ENCODE results near the gene ZNF473.

ZNF473 gene

GRCh38 chr19:50003810-50004419 lies 21.9 kb upstream of the ZNF473 start:
- no peak for DNase-seq (ENCODE audit: low spot score)

DNA sequence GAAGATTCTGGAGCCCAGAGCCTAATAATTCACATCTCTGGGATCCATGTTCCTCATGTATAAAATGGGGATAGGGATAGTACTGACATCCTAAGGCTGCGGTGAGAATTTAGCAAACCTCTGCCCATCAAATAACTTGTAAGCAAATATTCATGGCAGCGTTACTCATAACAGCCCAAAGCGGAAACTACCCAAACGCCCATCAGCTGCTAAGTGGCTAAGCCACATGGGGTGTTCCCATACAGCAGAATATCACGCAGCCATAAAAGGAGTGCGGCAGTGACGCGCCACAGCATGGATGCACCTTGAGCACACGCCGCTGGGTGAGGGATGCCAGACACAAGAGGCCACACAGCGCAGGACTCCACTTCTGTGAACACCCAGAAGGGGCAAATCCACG lies 20.4 kb upstream of the ZNF473 start:
- DNase-seq (ENCODE audit: low spot score) = no peak

DNA sequence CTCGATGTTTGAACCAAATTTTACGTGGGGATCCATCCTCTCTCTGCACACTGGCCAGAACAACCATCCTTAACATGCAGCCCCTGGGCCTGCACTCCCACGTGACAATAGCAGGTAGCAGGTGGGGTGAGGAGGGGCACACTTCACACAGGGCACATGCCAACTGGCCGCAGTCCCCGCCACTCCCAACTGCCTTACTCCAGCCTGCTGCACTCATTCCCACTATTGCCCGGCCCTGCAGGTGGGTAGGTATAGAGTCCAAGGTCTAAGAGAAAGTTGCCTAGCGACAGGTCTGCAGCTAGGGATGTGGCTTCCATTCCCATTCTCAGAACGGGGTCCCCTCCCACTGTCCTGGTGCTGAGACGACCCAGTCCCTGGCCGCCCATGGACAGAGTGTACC lies 18.6 kb upstream of the ZNF473 start:
- DNase-seq (ENCODE audit: low spot score) = no peak

- no peak for DNase-seq (ENCODE audit: low spot score)
Observed at GRCh38 chr19:50007947-50008346, 17.9 kb upstream of the ZNF473 start.

- peak; percentile 33 for DNase-seq (ENCODE audit: low spot score)
Observed at GRCh38 chr19:50008532-50008931, 17.3 kb upstream of the ZNF473 start.

DNA sequence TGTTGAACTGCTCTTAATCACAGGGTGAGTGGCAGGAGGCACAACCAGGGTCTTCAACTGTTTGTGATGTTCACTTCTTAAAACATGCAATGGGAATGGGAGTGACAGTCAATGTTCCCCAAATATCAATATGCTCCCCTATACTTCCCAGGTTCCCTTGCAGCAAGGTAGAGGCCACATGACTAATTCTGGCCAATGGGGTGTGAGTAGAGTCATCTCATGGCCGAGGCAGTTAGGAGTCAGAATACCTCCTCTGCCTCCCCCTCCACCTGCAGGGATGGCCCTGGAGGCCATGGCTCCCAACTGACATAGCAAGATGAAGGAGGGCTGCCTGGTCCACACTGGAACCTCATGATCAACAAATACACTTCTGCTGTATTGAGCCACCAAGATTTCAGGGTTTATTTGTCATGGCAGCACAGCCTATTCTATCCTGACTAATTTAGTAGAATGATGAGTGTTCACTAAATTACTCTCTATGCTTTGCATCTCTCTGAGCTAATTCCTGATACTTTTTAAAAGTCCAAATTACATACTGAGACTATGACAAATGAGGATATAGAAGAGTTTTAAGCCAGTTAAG lies 9.5 kb upstream of the ZNF473 start:
- DNase-seq (ENCODE audit: low spot score) = no peak

DNA sequence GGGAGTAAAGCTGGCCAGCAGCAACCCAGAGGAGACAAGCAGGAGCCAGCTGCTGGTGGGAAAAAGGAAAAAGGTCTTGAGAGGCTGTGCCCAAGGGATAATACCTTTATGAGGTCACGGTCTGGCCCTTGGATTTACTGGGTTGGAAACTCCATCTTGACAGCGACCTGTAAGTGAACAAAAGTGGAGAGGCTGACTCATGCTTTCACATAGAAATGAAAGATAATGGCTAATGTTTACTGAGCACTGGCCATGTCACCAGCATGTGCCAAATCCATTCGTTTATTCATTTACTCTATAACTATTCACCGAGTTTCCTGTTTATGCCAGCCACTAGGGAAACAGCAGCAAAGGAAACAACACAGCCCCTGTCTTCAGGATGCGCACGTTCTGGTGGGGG lies 5.3 kb upstream of the ZNF473 start:
- DNase-seq (ENCODE audit: low spot score) = no peak

DNA sequence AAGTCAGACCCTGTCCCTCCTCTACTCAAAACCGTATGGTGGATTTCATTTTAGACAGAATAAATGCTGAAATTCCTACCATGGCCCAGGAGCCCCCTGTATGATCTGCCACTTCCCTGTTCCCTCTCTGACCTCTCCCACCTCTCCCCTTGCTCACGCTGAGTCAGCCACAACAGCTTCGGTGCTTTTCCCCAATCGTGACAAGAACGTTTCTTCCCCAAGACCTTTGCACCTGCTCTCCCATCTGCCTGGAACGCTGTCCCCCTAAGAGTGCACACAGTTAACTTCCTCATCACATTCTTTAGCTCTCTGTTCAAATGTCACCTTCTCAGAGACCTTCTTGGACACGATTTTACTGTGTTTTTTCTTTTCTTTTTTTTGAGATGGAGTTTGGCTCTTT lies 3.0 kb upstream of the ZNF473 start:
- DNase-seq (ENCODE audit: low spot score) = no peak

DNA sequence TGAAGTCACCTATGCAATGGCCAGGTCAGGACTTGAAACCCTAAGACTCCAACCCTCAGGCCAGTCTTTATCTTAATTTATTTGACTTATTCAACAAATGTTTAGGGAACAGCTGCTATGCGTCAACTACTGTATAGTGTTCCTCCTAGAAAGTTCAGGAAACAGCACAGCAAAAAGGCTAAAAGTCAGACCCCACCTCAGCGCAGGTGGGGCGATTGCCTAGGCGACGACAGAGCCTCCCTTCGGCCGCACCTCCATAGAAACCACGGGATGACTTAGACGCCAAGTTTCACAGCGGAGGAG lies 1.1 kb upstream of the ZNF473 start:
- DNase-seq (ENCODE audit: low spot score) = no peak

DNA sequence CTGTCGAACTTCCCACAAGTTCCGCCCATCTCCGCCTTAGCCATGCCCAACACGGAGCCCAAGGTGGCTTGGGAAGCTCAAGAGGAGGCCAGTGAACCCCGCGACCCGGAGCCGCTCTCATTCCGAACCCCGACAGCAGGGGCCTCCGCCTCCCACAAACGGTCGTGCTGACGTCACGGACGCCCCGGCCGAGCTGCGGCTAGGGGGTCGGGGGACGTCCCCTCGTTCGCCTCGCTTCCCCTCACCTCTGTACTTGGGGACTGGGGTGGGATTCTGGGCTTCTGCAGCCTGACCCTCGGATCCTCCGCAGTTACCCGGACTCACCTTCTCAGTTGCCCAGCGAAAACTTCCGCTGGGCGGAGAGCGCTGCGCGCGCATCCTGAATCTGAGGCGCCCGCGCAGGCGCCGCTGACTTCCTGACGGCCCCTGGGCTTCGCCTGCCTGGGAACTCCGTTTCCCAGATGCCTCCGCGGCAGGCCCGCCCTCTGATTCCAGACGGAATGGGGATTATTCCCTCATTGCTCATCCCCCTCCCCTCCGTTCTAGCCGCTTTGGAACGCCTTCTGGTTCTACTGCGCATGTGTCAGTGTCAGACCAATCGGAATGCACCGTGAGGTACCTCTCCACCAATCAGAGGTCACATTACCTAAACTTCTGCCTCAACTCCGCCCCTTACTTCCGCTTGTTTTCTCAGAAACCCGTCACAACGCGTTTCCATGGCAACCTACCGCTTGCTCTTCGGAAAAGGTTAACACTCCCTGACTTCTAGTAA lies 597 bp upstream of the ZNF473 start, which contains the start of gene VRK3:
Gene VRK3, minus strand, starts transcription at position 351 of the 772 bp plus-strand sequence. CDS start 9,210 bp downstream, outside the sequence.
- peak; percentile 92 for DNase-seq (ENCODE audit: low spot score)

DNA sequence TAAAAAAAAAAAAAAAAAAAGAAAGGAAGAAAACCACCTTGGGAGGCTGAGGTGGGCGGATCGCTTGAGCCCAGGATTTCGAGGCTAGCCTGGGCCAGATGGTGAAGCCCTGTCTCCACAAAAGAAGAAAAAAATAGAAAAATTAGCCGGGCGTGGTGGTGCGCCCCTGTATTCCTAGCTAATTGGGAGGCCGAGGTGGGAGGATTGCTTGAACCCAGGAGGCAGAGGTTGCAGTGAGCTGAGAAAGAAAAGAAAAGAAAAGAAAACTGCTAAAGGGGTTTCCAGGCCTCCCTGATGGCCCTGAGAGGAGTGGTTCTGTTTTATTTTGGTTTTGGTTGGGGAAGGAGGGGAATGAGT lies 723 bp downstream of the ZNF473 start:
- no peak for DNase-seq (ENCODE audit: low spot score)

GRCh38 chr19:50030225-50030624 lies 4.4 kb downstream of the ZNF473 start:
- no peak for DNase-seq (ENCODE audit: low spot score)

DNA sequence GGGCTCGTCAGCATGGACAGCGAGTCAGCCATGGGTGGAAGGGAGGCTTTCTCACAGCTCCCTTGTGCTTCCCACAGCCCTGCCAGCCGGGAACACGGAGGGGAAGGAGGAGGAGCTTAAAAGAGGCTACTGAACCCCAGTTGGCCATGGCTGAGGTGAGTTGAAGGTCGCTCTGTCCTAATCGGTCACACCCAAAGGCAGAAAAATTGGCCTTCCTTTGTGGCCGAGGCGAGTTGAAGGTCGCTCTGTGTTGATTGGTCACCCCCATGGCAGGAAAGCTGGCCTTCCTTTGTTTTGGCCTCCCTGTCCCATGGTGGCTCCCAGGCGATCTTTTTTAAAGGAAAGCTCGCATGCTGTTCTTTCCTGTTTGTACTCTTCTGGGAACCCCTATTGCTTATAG lies 5.1 kb downstream of the ZNF473 start:
- DNase-seq (ENCODE audit: low spot score) = no peak

DNA sequence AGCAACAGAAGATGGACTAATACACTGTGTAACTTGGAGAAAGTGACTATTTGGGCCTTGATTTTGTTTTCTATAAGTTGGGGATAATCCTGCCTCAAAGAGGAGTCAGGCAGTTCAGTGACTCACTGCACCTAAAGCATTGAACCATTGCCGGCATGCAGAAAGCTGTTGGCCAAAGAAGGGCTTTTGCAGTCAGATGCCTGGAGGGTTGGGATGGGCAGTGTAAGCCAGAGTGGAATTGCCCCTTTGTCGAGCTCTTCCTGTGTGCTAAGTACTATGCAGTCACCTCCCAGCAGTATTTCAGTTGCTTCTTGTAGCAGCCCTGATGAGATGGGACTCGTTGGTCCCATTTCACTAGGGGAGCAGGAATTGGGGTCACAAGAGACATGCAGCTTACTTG lies 11.1 kb downstream of the ZNF473 start:
- no peak for DNase-seq (ENCODE audit: low spot score)

GRCh38 chr19:50039968-50040367 lies 14.2 kb downstream of the ZNF473 start:
- DNase-seq (ENCODE audit: low spot score) = no peak

- no peak for DNase-seq (ENCODE audit: low spot score)
Observed at GRCh38 chr19:50040967-50041366, 15.2 kb downstream of the ZNF473 start.

DNA sequence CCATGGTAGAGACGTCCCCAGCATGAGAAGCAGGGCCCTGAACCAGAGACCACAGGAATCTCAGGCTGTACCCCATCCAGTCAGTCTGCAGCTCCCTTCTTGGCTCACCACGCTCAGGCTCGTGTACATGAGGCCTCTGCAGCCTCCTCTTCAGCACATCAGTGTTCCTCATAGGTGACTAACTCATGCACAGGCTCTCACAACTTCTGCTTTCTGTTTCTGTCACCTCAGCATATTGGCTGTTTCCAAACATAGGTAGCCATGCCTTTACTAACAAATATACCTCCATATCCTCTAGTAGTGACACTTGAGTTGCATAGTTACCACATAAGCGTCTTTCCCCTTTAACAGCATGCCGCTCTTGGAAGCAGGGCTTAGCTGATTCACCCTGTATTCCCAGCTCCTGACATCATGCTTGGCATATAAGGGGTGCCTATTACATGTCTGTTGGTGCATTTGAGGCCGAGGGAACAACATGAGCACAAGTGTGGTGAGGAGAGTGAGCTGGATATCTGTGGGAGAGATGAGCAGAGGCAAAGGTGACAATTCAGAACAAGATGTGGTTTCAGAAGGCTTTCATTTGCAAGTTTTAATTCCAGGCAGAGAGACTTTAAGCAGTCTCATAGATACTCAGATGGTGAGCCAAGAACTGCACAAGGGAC lies 16.7 kb downstream of the ZNF473 start:
- no peak for DNase-seq (ENCODE audit: low spot score)

DNA sequence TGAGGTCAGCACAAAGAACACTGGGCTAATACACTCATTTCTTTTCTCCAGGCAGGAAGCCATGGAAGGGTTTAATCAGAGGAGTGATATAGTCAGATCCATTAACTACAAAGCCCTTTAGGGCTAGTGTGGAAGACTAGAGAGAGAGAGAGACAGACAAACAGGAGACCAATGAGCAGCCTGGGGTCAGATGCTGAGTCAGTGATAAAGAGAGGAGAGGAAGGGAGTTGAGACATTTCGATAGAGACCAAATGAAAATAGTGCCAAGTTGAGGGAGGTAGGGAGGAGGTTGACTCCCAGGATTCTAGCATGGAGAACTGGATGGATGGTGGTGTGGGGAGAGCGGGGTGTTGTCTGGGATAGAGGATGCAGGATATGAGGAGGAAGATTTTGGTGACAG lies 18.2 kb downstream of the ZNF473 start:
- DNase-seq (ENCODE audit: low spot score) = no peak

DNA sequence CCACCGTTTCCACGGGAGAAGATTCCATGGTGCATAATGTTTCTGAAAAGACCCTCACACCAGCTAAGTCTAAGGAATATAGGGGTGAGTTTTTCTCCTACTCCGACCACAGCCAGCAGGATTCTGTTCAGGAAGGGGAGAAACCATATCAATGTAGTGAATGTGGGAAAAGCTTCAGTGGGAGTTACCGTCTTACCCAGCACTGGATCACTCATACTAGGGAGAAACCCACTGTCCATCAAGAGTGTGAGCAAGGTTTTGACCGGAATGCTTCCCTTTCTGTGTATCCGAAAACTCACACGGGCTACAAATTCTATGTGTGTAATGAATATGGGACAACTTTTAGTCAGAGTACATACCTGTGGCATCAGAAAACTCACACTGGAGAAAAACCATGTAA lies 19.1 kb downstream of the ZNF473 start:
- DNase-seq (ENCODE audit: low spot score) = no peak

- DNase-seq (ENCODE audit: low spot score) = no peak
Observed at GRCh38 chr19:50046649-50047503, 21.1 kb downstream of the ZNF473 start.

GRCh38 chr19:50047671-50048070 lies 21.9 kb downstream of the ZNF473 start:
- no peak for DNase-seq (ENCODE audit: low spot score)

All from HuH-7.5 (cell line).